Omental fat pad (tissue), 4 donors: ENCODE results near the gene TRAPPC2L. TPM values are rescaled to one million over a fixed set of nuclear protein-coding genes. Genes with fewer than 3 reads are reported as not detected.

Source experiments
- ATAC-seq: fragments of 150-250 bp; one replicate; pipeline ENCODE4 v1.9.1; 2016; ENCODE audit warnings: mild to moderate bottlenecking, moderate library complexity; ENCODE audit not compliant: low FRiP score
- DNase-seq: peaks from one replicate; pipeline ENCODE4 v3.0.0-alpha.2; 2019; ENCODE audit warnings: low spot score
- total RNA-seq, 4 donors: library from RNA; depleted of rRNA; stranded (reverse); fragments of >200 nt; gene quantifications; one replicate each; pipeline ENCODE4 v1.1.0, GENCODE V29; 2016
- TF ChIP-seq, protein P1 (sequence below), 3 donors: fragments of 450-650 bp; IDR thresholded peaks; one replicate each; pipeline ENCODE4 v1.5.1; 2016 to 2017; ENCODE audit warnings: antibody characterized with exemption in 3 of 3, mild to moderate bottlenecking in 3 of 3, moderate library complexity in 2 of 3

TRAPPC2L gene
- total RNA-seq, 4 donors from 2014 or later: 25.3 to 49.4 (median 39.7) TPM

DNA sequence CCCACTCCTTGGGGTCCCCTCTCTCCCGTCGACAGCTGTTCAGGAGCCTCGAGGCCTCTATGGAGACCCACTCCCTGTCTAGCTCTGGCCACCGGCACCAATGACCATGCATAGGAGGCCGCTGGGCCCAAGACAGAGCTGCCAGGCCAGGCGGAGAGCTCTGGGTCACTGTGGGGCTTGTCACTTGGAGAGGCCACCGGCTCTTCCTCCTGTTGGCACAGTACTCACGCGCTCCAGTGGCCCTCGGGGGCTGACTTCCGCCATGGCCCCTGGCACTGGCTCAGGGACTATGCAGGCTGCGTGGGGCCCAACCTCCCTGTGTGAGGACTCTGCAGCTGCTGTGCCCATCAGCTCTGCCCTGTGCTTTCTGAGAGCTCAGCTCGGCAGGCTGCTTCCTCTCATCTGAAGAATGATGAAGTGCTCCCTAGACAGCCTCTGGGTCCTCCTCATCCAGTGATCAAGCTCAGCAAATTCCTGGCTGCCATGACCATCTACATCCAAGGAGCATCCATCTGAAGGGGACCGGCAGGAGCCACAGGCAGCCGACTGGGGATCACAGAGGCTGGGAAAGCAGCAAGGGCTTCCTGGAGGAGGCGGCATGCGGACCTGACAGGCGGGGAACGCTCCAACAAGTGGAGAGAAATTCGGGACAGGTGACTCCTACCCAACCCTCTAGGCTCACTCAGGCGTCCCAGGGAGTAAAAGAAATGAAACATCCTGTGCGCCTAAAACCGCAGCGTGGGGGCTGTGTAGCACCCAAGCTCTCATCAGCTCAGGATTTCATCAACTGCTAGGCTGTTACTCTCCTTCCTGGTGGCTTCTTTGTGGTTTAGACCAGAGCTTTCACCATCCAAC, 17.0 kb upstream of the TRAPPC2L start:
- ATAC-seq (no peak), DNase-seq (no peak)
- TF ChIP-seq, protein P1, sequence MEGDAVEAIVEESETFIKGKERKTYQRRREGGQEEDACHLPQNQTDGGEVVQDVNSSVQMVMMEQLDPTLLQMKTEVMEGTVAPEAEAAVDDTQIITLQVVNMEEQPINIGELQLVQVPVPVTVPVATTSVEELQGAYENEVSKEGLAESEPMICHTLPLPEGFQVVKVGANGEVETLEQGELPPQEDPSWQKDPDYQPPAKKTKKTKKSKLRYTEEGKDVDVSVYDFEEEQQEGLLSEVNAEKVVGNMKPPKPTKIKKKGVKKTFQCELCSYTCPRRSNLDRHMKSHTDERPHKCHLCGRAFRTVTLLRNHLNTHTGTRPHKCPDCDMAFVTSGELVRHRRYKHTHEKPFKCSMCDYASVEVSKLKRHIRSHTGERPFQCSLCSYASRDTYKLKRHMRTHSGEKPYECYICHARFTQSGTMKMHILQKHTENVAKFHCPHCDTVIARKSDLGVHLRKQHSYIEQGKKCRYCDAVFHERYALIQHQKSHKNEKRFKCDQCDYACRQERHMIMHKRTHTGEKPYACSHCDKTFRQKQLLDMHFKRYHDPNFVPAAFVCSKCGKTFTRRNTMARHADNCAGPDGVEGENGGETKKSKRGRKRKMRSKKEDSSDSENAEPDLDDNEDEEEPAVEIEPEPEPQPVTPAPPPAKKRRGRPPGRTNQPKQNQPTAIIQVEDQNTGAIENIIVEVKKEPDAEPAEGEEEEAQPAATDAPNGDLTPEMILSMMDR (IDR thresholded peaks at IDR 0.05): no peak

DNA sequence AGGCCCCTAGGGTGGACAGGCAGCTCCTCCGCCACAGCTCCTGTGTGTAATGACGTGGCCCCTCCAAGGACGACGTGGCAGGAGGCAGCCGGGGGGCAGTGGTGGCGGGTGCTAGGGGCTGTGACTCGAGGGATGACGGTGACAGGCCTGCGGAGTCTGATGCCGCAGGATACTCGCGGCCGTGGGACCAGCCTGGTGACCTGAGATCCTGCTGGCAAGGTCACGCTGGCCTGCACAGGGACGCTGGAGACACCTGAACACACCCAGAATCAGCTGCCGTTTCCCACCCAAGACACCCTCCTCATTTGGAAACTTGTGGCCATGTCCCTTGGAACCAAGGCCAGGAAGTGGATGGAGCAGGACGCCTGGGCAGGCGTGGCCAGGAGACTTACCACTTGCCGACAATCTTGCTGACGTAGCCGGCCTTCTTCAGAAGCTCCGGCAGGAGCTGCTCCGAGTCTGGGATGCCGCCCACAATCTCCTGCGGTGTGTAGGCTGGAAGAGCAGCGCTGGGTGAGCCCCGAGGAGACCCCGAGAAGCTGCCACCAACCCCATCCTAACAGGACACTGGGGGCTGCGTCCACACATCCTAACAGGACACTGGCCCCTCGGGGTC, 16.2 kb upstream of the TRAPPC2L start:
- ATAC-seq: no peak
- TF ChIP-seq, protein P1 (IDR thresholded peaks at IDR 0.05): no peak
- DNase-seq: no peak

DNA sequence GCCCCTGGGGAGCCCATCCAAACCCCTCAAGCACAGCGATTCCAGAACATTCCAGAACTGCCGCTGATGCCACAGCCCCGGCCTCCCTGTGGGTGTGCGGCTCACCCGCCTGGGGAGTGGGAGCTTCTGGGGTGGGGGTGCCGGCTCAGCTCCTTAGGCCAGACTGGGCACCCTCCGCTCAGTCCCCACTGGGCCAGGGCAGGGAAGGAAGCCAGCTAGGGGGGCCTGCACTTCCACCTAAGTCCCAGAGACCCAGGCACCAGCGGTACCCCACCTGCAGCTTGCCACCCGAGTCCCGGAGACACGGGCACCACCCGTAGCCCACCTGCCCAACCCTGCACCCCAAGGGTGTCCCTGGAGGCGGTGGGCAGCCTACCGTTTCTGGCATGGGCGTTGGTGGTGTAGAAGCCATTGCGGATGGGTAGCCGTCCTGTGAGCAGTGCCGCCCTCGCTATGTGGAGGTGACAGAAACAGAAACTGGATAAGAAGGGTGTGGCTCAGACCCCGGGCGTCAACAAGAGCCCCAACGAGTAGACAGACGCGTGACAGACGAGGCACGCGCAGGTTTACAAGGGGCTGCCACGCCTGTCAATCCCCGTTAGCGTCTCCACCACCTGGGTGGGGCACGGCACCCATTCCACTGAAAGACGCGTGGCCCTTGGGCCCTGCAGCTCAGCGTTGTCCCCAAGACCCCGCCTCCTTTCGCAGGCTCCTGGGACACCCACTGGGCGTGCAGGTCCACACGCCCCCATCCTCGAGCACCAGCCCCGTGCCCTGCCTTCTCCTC, 15.2 kb upstream of the TRAPPC2L start:
- ATAC-seq (no peak), DNase-seq (no peak)
- TF ChIP-seq, protein P1 (IDR thresholded peaks at IDR 0.05): no peak

DNA sequence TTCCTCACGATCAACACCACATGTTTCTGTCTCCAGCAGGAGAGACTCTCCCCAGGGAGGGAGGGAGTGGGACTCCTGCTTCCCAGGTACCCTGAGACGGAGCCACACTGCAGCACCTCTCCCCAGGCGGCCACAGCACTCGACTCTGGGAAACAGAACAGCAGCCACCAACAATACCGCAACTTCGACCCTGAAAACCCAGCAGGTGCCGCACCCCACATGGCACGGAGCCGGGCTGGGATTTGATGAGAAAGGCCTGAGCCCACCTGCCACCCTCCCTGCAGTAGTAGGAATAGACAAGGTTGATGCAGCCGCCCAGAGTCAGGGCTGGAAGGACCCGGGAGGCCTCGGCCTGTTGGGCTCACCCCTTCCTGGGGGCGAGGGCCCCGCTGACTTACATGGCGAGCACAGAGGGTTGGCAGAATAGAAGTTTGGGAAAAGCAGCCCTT, 14.6 kb upstream of the TRAPPC2L start:
- no peak for ATAC-seq
- DNase-seq: no peak
- TF ChIP-seq, protein P1 (IDR thresholded peaks at IDR 0.05): no peak

DNA sequence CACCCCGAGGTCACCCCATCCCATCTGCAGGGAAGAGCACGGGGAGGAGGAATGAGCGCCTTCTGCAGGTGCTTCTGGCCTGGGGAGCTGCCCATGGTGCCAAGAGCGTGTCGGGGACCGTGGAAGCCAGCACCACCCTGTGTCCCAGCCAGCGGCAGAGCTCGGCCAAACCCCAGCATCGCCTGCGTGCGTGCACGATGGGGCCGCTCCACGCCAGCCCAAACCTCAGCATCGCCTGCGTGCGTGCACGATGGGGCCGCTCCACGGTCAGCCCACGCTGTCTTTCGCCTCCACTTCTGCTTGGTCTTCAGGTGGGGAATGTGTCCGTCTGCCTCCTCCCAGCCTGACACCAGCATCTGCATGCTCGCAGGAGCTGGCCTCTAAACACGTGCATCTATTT, 14.1 kb upstream of the TRAPPC2L start:
- DNase-seq: no peak
- no peak for ATAC-seq
- TF ChIP-seq, protein P1 (IDR thresholded peaks at IDR 0.05): no peak

DNA sequence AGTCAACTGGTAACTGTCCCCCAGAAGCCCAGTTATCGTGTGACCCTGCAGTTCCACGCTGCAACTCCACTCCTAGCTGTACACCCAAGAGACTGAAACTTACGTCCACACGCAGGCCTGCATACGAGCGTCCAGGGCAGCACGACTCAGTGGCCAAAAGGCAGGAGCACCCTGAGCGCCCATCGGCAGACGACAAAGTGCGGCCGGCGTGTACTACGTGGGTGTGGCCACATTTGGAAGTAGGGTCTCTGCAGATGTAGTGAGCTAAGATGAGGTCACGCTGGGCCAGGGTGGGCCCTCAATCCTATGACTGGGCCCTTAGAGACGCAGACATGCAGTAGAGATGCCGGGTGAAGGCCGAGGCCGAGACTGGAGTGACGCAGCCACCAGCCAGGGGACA, 13.7 kb upstream of the TRAPPC2L start:
- no peak for ATAC-seq
- TF ChIP-seq, protein P1 (IDR thresholded peaks at IDR 0.05): no peak
- no peak for DNase-seq
